SIG-M5 (cell line): ENCODE measurements around the gene ACP1.

Source experiments
- DNase-seq: peaks from one replicate; lab custom pipeline; 2025; lab: John Stamatoyannopoulos, UW

ACP1 gene

DNA sequence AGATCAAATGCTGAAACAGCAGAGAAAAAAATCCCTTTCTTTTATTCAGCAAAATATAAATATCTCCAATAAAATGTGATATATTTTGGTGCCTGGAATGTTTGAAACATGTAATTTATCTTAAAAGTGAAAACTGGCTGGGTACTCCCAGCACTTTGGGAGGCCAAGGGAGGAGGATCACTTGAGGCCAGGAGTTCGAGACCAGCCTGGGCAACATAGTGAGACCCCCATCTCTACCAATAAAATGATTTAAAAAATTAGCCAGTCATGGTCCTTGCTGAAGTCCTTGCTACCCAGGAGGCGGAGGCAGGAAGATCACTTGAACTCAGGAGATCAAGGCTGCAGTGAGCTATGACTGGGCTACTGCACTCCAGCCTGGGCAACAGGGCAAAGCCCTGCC is 9.6 kb upstream of the ACP1 start:
- no peak for DNase-seq

DNA sequence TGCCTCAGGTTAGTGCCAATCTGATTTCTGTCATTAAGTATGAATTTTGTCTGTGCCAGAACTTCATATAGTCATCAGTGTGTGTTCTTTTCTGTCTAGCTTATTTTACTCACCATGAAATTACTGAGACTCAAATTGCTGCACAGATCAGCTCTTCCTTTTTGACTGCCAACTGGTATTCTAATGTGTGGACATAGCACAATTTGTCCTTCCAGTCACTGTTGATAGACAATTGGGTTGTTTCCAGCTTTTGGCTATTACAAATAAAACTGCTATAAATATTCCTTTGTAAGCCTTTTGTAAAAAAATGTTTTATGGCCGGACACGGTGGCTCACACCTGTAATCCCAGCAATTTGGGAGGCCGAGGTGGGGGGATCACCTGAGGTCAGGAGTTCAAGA is 8.7 kb upstream of the ACP1 start:
- DNase-seq = no peak

DNA sequence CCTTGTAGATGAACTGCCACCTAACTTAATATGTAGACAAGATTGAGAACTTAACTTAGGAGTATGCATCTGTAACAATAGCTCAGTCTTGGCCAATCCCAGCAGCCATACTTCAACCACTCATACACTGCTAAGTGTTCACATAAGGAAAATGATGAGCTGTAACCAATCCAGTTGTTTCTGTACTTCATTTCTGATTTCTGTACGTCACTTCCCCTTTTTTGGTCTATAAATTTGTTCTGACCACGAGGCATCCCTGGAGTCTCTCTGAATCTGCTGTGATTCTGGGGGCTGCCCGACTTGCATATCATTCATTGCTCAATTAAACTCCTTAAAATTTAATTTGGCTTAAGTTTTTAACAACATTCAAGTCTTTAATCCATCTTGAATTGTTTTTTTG is 7.3 kb upstream of the ACP1 start:
- no peak for DNase-seq

DNA sequence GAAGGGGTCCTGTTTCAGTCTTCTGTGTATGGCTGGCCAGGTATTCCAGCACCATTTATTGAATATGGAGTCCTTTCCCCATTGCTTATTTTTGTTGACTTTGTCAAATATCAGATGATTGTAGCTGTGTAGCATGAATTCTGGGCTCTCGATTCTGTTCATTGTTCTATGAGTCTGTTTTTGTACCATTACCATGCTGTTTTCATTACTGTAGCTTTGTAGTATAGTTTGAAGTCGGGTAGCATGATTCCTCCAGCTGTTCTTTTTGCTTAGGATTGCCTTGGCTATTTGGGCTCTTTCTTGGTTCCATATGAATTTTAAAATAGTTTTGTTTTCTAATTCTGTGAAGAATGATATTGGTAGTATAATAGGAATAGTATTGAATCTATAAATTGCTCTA is 6.9 kb upstream of the ACP1 start:
- DNase-seq = no peak

DNA sequence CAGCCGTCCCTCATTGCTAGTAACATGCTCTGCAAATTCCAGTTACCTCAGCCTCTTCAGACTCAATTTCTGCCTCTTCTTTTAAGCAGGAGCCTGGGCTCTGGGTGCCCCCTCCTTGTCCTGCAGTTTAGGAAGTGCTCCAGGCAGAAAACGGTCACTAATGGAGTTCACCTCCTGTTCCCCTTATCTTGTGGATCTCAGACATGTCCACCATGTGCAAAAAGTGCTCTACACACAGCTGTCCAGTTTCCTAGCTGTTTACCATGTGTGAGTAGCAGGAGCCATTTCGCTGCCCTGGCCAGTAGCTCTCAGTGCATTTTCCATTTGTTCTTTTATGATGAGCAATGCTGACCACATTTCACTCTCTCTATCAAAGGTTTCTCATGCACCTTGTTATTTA is 5.8 kb upstream of the ACP1 start:
- DNase-seq = no peak

DNA sequence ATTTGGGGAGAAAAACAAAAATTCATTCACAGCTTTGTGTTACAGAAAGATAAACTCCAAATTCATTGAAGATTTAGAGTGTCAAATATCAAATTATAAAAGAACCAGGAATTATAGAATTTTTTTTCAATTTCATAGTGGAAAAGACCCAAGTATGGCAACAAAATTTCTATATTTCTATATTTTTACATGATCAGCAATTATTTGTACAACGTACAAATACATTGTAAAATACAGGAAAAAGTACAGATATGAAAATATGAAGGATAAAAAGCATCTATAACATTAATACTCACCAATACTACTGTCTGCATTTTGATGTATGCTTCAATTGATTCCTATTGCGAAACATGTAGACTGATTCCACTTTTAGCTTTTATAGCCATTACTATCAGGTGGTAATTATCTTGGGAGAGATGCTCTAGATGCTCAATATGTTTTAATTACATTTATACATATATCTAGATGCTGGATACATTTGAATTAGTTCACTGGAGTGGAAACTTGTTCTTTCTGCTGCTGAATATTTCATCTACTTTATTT is 4.9 kb upstream of the ACP1 start:
- no peak for DNase-seq

DNA sequence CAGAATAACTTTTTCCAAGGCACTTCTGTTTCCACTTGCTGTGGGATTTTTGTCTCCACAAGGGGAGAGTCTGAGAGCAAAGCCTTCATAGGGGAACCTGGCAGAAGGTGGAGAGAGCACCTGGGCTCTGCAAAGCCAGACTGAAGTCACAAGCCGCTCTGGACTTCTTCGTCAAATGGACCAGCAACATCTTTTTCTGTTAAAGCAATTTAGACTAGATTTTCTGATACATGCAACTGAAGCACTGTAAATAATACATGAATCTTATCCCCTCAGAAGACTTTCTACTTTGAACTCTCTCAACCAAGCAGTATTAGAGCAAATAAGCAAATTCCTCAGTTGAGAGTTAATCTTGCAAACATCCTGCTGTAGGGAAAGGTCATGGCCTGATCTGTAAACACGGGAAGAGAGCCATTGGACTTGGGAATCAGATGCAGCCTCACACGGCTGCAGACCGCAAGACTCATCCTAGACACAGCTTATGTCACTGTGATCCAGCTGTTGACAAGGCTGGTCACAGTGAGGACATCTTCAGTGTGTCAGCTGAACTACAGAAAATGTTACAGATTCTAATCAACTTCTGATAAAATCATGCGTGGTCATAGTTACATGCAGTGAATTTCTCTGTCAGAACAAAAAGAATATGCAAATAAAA is 4.1 kb upstream of the ACP1 start:
- DNase-seq = no peak

DNA sequence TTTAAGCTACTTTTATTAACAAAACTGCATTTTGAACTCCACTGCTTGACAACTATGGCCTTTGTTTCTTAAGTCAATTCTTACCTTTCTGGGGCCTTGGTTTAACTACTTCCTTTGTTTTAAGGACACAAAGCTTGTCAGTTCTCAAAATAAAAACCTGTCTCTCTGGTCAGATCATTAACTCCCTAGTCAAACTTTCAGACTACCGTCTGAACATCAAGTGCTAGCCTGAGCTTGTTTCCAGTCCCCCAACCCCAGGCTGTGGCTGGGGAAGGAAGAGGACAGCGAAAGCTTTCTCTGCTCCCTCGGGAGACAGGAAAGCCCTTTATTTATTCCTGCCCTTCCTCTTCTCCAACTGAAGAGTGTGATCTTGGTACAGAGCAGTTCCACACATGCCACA is 2.6 kb upstream of the ACP1 start:
- no peak for DNase-seq

DNA sequence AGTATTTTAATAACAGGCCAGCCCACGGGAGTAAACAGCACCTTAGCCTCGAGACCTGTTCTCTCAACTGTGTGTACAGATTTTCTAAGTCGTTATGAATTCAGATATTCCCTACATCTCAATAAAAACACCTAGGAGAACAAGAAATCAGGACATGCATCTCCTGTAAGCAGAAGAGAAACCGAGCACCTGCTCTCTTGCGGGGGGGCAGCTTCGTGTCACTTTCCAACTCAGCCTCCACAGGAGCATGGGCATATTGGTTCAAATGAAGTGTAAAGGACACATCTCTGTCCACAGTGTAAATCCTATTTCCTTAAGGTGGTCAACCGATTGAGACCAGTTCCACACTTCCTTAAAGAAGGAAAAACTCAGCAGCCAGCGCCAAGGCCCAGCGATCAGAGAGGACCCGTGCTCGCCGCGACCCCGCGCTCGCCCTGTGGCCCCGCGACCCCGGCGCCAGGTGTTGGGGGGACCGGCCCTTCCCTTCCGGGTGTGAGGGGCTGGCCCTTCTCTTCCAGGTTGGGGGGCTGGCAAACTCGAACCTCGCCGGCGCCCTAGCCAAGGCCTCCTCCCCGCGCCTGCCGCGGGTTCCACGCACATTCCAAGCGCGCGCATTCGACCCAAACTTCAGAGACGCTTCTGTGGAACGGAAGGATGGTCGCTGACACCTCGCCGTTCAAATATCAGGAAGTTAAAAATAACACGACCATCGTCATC is 1.6 kb upstream of the ACP1 start:
- no peak for DNase-seq

DNA sequence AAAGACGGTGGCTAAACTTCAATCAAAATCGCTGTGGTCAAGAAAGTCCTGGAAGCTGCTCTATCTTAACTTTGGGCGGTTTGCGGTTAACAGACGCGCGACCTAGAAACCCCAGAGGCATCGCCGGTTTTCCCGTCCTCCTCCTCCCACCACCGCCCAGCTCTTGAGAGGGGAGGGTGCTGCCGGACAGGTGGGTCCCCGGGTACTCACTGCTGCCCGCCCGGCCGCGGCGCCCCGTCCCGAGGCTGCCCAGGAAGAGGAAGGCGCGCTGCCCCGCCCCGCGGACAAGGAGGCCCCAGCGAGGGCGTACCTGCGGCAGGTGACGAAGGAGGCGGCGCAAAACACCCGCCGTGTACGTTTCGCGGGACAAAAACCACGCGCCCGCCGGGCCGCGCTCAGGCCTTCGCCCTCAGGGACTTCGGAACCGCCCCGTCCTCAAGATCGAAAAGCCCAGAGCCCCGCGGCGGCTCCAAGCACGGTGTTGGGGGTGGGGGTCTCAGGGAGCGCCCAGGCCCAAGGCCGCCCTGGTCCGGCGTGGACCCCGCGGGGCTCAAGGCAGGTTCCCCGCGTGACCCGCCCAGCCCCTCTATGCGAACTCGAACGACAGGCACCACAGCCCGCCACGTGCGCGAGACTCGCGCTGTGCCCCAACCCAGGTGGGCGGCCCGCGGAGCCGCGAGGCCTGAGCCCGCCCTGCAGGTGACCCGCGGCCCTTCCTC is 814 bp upstream of the ACP1 start, which contains the start of gene SH3YL1:
SH3YL1 (minus strand) TSS at position 259 of the 719 bp plus-strand sequence; CDS start at position 211, 48 bp downstream.
- no peak for DNase-seq

DNA sequence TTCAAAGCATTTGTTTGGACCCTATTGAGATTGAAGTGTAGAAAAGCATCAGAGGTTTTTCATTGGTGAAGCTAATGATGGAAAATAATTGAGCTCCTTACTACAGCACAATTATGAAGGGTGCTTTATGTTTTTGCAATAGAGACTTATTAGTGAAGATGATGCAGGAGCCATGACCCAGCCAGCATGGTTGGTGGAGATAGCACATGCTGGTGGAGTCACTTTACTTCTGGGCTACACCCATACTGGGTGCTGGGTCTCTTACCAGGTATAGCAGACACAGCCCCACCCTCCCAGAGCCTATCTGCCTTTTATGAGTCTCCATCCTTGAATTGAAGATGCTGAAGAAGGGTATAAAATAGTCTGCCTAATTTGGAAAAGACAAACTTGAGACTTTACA is 3.6 kb downstream of the ACP1 start:
- no peak for DNase-seq

DNA sequence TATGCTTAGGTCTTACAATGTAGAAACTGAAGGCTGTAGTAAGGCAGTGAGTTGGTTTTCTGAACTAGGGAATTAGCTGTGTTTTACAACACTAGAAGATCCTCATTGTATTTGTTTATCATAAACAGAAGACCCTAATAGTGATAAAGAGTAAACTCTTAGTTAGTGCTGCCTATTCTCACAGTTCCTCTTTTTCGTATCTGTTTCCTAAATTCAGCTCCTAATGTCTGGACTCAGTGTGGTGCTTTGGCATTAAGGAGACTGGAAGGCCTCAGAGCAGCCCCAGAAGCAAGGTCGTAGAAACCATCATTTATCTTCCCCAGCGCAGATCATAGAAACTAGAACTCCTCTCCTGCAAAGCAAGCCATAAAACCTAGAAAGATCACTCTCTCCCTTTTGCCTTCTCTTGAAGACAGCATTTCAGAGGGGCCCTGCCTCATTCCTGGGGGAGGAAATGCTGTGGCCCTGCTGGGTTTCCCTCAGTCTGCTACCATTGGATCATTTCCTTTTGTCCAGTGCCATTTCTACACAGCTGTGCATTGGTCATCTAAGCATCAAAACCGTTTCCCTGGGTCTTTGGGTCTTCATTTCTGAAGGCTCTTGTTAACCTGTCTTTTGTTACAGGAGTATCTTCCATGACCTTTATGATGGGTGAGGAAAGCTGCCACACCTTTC is 4.7 kb downstream of the ACP1 start:
- no peak for DNase-seq

DNA sequence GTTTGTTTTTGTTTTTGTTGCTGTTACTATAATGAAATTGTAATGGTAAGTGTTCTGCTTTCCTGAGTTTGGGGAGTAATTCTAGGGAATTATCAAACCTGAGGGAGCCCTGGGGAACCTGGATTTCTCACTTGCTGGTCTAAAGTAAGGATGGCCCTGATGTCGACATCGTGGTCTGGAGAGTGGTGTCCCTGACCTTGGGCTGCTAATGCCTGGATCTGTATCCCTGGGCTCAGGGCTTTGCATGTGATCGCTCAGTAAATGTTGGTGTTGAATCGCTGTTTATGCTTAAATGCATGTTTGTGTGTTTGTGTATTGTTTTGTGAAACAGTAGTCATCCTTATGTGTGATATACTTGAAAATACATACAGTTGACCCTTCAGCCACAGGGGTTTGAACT is 6.1 kb downstream of the ACP1 start:
- no peak for DNase-seq

DNA sequence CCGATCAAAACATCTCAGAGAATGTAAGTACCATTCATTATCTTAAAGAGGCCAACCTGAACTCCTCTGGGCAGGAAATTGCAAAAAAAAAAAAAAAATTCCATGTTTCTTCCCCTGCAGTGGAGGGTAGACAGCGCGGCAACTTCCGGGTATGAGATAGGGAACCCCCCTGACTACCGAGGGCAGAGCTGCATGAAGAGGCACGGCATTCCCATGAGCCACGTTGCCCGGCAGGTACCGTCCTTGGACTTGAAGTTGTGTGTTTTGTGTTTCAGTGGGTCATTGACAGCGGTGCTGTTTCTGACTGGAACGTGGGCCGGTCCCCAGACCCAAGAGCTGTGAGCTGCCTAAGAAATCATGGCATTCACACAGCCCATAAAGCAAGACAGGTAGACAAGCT is 7.2 kb downstream of the ACP1 start:
- DNase-seq = no peak

DNA sequence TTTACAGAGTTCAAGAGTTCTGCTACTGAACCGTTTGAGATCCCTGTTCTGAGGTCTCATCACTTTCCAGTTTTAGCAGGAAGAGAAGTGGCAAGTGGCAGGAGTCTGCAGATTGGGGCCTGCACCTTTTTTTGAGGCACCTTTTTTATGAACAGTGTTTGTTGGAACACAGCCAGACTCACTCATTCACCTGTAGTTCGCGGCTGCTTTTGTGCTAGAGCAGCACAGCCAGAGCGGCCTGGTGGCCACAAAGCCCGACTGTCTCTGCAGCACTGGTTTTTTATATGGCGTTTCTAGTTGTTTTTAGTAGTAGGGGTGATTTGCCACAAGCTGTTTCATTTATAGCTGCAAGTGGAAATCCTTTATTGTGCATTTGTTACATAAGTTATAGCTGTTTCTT is 8.6 kb downstream of the ACP1 start:
- no peak for DNase-seq

DNA sequence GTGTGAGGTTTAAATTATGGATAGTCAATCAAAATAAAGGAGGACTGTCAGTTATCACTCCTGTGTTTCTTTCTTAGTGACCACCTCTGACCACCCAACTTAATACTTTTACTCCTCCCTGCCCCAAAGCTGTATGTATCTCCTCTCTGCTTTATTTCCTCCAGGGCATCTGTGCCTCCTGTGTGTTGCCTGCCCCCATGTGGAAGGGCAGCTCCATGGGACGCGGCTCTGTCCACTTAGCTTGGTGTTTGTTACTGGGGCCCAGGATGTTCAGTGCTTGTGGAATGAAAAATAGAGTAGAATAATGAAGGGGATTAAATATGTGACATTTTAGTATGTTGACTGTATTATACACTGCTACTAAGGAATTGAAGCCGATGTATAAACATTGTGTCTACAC is 9.8 kb downstream of the ACP1 start:
- DNase-seq = no peak

DNA sequence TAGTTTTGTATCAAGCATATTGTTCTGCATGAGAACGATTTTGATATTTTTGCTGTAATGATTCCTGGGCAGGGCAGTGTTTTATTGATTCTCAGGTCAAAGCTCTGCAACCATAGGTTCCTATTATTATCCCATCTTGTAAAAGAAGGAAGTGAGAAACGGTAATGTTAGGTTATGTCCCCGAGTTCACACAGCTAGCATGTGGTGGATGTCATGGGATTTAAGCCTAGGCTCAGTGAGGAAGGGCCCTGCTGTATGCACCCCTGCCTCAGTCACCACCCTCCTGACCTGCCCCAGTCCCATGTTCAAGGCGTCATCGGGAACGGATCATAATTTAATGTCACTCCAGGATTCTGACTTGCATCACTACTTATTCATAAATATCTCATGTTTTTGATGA is 10.7 kb downstream of the ACP1 start:
- no peak for DNase-seq

DNA sequence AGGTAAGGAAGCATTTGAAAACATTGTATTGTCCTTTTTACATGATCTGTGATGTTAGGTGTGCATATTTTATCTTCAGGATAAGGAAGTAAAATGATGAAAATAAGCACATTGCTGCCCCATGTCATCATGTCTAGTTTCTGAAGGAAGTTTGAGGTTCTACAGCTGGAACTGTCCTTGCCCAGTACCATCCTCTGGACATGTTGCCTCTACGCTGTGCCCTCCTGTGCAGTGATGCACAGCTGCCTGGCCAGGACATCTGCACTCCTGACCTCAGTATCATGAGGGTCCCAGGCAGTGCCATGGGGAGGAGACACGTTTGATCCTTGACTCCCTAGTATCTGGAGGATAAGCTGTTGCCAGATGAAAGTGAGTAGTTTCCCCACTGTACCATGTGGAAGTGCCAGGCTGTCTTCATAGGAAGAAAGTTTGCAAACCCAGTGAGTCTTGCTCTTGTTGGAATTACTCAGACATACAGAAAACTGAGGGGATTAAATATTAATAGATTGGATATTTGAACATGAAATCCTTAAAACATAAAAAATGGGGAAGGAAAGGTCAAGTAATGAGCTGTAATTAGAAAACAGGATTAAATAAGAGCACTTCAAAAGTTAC is 13.7 kb downstream of the ACP1 start:
- no peak for DNase-seq

DNA sequence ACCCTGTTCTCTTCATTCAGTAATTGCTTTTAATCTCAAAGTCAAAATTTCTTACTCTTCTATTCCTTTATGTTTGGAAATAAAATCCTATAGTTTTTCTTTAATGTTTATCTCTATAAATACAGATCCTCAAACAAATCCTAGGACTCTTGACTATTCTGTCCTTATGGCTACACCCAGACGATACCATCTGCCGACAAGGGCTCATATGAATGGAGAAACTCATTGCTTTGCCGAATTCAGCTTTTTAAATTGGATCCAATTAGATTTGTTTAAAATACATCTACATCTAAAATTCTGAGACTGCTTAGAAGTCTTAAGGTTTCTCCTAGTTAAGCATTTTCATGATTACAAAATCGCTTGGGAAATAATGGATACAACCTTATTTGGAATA is 14.2 kb downstream of the ACP1 start:
- DNase-seq = no peak

DNA sequence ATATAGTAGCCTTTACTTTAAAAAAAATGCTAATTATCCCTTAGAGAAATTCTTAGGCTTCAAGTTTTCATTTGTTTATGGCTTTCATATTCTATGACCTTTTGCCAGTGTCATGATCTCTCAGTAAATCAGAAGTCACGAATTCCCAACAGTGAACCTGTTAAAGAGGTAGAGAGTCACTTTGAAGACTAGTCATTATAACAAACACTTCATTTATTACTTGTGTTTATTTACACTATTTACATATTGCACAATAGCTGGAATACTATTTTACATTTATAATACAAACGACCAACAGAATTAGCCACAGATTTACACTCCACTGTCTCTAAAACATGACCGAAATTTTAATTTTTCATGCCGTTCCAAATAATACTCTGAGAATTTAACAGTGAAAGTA is 14.6 kb downstream of the ACP1 start:
- DNase-seq = no peak

DNA sequence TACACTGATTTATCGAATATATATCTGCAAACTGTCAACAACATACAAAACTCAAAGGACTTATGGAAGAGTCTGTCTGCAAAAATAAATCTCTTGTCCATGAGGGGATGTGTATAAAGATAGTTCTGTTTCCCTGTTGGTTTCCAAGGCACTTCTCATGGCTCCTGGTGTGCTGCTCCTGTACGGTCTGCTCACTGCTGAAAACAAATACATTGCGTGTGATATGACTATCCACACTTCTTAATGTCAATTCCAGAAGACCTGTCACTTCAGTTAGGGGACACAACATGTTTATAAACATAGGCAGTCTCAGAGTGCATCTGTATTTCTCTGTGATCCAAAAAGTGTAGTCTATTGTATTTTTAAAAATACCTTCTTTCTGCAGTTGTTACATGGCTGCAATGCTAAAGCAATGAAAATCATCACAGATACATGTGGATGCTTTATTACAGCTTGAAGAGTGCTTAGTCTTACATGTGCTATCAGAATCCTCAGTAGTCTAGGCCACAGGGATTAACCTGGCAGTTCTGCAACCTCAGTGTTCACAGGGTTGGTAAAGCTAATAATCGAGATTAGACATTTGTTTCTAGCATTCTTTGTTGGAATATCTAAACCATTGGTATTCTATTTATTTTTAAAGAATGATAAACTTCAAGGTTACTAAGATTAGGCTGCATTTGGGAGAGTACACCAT is 15.4 kb downstream of the ACP1 start:
- no peak for DNase-seq
